Activated CD8-positive, alpha-beta T cell treated with anti-CD3 and anti-CD28 coated beads for 36 hours (primary cell): Measurements from ENCODE around the gene MPV17L. TPM values are rescaled to one million over a fixed set of nuclear protein-coding genes. Genes with fewer than 3 reads are reported as not detected.
"Not testable (repeated sequence)": the region's sequence is repeated elsewhere in the genome, so short reads cannot be mapped to it uniquely, and the experiment has no call there.

Experiments
- ATAC-seq: fragments of 200-7000 bp; cut with Tn5 transposase; one replicate; pipeline ENCODE4 v1.10.0; 2021; ENCODE audit warnings: mild to moderate bottlenecking, moderate library complexity
- CTCF ChIA-PET: fragments of 350-600 bp; sonication (Branson Sonifier 250); formaldehyde crosslinking; loops from one replicate; lab custom pipeline; 2021; ENCODE audit warnings: antibody characterized with exemption; lab: Charles Lee
- POLR2A ChIA-PET: fragments of 350-600 bp; sonication (Branson Sonifier 250); formaldehyde crosslinking; loops from one replicate; lab custom pipeline; 2021; ENCODE audit warnings: antibody characterized with exemption; lab: Charles Lee
- DNase-seq: peaks from one replicate; pipeline ENCODE4 v3.0.0-alpha.2; 2020
- H3K27ac Mint-ChIP-seq: one replicate; pipeline ENCODE4 v1.8.0; 2021; ENCODE audit warnings: mild to moderate bottlenecking, mixed read lengths
- H3K27me3 Mint-ChIP-seq: one replicate; pipeline ENCODE4 v1.8.0; 2021; ENCODE audit warnings: mixed read lengths
- H3K36me3 Mint-ChIP-seq: one replicate; pipeline ENCODE4 v1.8.0; 2021; ENCODE audit warnings: low read depth, mixed read lengths
- H3K4me1 Mint-ChIP-seq: one replicate; pipeline ENCODE4 v1.8.0; 2021; ENCODE audit warnings: low read depth, mixed read lengths
- H3K4me3 Mint-ChIP-seq: one replicate; pipeline ENCODE4 v1.8.0; 2021; ENCODE audit warnings: mild to moderate bottlenecking, moderate library complexity, mixed read lengths
- H3K9me3 Mint-ChIP-seq: one replicate; pipeline ENCODE4 v1.8.0; 2021; ENCODE audit warnings: mixed read lengths
- intact Hi-C: fragments of 100-400 bp; cut with micrococcal nuclease; formaldehyde crosslinking; loops from one replicate; pipeline ENCODE4 v1.10.0; 2022
- total RNA-seq, 2 experiments: library from RNA; stranded (reverse); gene quantifications; one replicate each; pipeline ENCODE4 v1.2.3, GENCODE V29; 2021
- TF ChIP-seq, protein P1 (sequence below): fragments of 200-600 bp; IDR thresholded peaks from one replicate; pipeline ENCODE4 v1.8.0; 2022; ENCODE audit warnings: antibody characterized with exemption, mild to moderate bottlenecking

MPV17L gene
- total RNA-seq, 2 experiments from 2014 or later = 0.20 to 0.47 TPM

DNA sequence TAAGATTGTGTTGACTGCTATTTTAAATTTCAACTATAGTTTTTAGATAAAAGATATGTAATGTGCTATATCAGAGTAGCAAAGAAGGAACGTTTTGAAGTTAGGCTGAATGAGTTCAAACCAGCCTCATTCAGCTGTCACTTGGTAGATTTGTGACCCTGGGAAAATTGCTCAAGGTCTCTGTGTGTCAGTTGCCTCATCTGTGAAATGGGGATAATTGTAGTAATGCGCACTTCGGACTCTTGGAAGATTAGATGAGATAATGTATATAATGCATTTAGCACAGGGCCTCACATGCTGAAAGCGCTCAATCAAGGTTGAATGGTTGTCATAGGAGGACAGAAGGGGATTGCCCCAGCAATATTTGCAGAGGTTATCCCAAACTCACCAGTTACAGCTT is 43.5 kb downstream of the MPV17L start:
- H3K36me3 Mint-ChIP-seq = no peaks in the 10 kb centered on the region
- ATAC-seq (no peak), DNase-seq (no peak)
- TF ChIP-seq, protein P1, sequence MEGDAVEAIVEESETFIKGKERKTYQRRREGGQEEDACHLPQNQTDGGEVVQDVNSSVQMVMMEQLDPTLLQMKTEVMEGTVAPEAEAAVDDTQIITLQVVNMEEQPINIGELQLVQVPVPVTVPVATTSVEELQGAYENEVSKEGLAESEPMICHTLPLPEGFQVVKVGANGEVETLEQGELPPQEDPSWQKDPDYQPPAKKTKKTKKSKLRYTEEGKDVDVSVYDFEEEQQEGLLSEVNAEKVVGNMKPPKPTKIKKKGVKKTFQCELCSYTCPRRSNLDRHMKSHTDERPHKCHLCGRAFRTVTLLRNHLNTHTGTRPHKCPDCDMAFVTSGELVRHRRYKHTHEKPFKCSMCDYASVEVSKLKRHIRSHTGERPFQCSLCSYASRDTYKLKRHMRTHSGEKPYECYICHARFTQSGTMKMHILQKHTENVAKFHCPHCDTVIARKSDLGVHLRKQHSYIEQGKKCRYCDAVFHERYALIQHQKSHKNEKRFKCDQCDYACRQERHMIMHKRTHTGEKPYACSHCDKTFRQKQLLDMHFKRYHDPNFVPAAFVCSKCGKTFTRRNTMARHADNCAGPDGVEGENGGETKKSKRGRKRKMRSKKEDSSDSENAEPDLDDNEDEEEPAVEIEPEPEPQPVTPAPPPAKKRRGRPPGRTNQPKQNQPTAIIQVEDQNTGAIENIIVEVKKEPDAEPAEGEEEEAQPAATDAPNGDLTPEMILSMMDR = no peak
- H3K9me3 Mint-ChIP-seq = no peaks in the 10 kb centered on the region
- H3K27ac Mint-ChIP-seq = no peak overlapping the region
- CTCF ChIA-PET = no interaction called here
- peaks cover 16% of the 10 kb centered on the region for H3K4me1 Mint-ChIP-seq
- peaks cover 17% of the 10 kb centered on the region for H3K27me3 Mint-ChIP-seq
- intact Hi-C loops = no loop called here
- POLR2A ChIA-PET = no interaction called here
- no peak overlapping the region for H3K4me3 Mint-ChIP-seq

DNA sequence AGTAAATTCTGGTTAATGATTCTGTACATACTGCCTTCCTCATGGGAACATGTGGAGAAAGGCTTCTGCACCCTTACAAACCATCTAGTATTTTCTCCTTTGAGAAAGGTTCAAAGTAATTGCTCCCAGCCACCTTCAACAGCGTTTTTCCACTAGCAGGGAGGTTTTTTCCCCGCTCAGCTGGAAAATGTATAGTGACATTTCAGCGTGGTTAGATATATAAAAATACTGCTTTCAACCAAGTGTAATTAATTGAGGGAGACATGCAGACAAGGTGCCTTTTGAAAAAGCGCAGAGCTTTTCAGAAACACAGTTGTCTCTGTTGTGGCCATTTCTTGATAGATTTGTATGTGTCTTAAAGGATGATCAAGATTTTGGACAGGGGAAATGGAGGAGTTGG is 44.0 kb downstream of the MPV17L start:
- Mint-ChIP-seq H3K9me3 (no peaks in the 10 kb centered on the region), H3K4me1 (peaks cover 15% of the 10 kb centered on the region), H3K27me3 (peaks cover 17% of the 10 kb centered on the region), H3K36me3 (no peaks in the 10 kb centered on the region), H3K4me3 (no peak overlapping the region), H3K27ac (no peak overlapping the region)
- TF ChIP-seq, protein P1 = no peak
- POLR2A ChIA-PET = no interaction called here
- ATAC-seq (no peak), DNase-seq (no peak)
- intact Hi-C loops = no loop called here
- CTCF ChIA-PET = no interaction called here

DNA sequence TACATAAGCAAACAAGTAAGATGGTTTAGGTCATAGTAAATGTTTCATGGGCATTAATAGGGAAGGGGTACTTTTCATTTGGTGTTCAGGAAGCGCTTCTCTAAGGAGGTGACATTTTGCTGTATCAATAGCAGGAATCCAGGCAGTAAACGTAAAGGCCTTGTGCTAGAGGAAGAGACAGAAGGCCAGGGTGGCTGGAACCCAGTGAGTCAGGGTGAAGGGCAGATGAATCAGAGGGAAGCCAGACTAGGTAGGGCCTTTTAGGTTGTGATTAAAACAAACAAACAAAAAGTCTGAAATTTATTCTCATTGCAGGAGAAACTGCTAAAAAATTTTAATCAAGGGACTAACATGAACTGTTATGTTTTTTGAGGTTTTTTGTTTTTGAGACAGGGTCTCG is 45.3 kb downstream of the MPV17L start:
- Mint-ChIP-seq H3K27ac (no peak overlapping the region), H3K4me3 (no peak overlapping the region), H3K4me1 (peaks cover 11% of the 10 kb centered on the region), H3K36me3 (no peaks in the 10 kb centered on the region), H3K27me3 (peaks cover 6% of the 10 kb centered on the region), H3K9me3 (peaks cover 8% of the 10 kb centered on the region)
- CTCF ChIA-PET = no interaction called here
- ATAC-seq = no peak
- POLR2A ChIA-PET = no interaction called here
- no peak for DNase-seq
- TF ChIP-seq, protein P1 = no peak
- intact Hi-C loops = no loop called here

DNA sequence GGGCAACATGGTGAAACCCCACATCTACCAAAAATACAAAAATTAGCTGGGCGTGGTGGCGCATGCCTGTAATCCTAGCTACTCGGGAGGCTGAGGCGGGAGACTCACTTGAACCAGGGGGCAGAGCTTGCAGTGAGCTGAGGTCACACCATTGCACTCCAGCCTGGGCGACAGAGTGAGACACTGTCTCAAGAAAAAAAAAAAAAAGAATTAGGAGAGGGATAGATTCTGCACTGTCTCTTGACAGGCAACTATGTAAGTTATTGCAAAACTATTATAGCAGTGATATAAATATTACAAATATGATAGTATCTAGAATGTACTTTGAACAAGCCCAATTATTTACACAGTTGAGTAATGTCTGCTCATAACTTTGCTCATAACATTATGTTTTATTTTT is 46.6 kb downstream of the MPV17L start:
- H3K36me3 Mint-ChIP-seq, H3K9me3 Mint-ChIP-seq, H3K27ac Mint-ChIP-seq, POLR2A ChIA-PET, H3K27me3 Mint-ChIP-seq, CTCF ChIA-PET, DNase-seq, ATAC-seq, H3K4me3 Mint-ChIP-seq, intact Hi-C loops: not testable (repeated sequence)
- peaks cover 12% of the 10 kb centered on the region for H3K4me1 Mint-ChIP-seq

DNA sequence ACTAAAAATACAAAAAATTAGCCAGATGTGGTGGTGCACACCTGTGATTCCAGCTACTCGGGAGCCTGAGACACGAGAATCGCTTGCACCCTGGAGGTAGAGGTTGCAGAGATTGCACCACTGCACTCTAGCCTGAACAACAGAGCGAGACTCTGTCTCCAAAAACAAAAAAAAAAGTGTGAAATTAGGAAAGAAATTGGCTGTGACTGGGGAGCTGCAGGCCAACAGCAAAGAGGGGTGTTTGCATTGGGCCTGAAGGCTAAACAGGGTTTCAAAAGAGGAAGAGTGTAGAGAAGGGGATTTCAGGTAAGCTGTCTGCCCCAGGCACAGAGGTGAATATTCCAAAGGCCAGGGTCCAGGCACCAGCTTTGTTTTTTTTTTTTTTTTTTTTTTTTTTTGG is 48.2 kb downstream of the MPV17L start:
- Mint-ChIP-seq H3K4me1 (peaks cover 12% of the 10 kb centered on the region), H3K9me3 (peaks cover 8% of the 10 kb centered on the region), H3K27ac (no peak overlapping the region), H3K27me3 (peaks cover 1% of the 10 kb centered on the region), H3K36me3 (no peaks in the 10 kb centered on the region), H3K4me3 (no peak overlapping the region)
- ChIA-PET POLR2A (no interaction called here), CTCF (interaction anchor here (0.9 kb wide), 1 partner anchor 261 kb away, joined by 3 read pairs; no protein-coding TSS in a partner anchor)
- ATAC-seq (no peak), DNase-seq (no peak)
- intact Hi-C loops = no loop called here
- TF ChIP-seq, protein P1 = no peak

DNA sequence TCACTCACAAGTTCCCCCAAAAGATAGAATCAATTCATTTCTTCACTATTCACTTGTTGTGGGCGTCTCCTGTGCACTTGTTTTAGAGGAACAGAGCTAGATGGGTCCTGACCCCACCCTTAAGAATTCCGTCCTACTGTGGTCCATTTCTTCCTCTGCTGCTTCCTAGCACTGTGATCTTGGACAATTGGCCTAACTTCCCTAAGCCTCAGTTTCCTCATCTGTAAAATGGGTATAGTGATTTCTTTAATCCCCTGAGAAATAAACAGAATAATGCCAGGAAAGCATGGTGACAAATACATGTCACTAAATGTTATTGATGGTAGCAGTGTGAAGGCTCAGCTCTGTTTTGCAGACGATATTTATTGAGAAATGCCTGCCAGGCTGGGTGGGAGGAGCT is 48.7 kb downstream of the MPV17L start:
- CTCF ChIA-PET = interaction anchor here (0.9 kb wide), 1 partner anchor 261 kb away, joined by 3 read pairs; no protein-coding TSS in a partner anchor
- peaks cover 1% of the 10 kb centered on the region for H3K27me3 Mint-ChIP-seq
- ATAC-seq (no peak), DNase-seq (no peak)
- H3K4me3 Mint-ChIP-seq = no peak overlapping the region
- no peaks in the 10 kb centered on the region for H3K36me3 Mint-ChIP-seq
- intact Hi-C loops = no loop called here
- H3K4me1 Mint-ChIP-seq = peaks cover 10% of the 10 kb centered on the region
- no peak overlapping the region for H3K27ac Mint-ChIP-seq
- POLR2A ChIA-PET = no interaction called here
- peaks cover 8% of the 10 kb centered on the region for H3K9me3 Mint-ChIP-seq
- TF ChIP-seq, protein P1 = no peak
